ENCODE results near the gene C1QL4.
"Not testable (repeated sequence)": the region's sequence is repeated elsewhere in the genome, so short reads cannot be mapped to it uniquely, and the experiment has no call there.

Gene C1QL4

GRCh38 chr12:49333778-49334177 is 3.2 kb downstream of the C1QL4 start:
- DNase-seq (ENCODE audit: low read depth) = not testable (repeated sequence)

GRCh38 chr12:49332891-49333371 is 4.1 kb downstream of the C1QL4 start:
- DNase-seq (ENCODE audit: low read depth) = no peak

GRCh38 chr12:49332441-49332861 is 4.5 kb downstream of the C1QL4 start:
- no peak for DNase-seq (ENCODE audit: low read depth)

GRCh38 chr12:49331380-49332222 is 5.4 kb downstream of the C1QL4 start:
- DNase-seq (ENCODE audit: low read depth) = no peak

- DNase-seq (ENCODE audit: low read depth) = no peak
Measured at GRCh38 chr12:49330631-49331379, 6.2 kb downstream of the C1QL4 start.

GRCh38 chr12:49330032-49330619 is 6.9 kb downstream of the C1QL4 start:
- DNase-seq (ENCODE audit: low read depth) = no peak

- DNase-seq (ENCODE audit: low read depth) = no peak
Measured at GRCh38 chr12:49328816-49329215, 8.2 kb downstream of the C1QL4 start.

- DNase-seq (ENCODE audit: low read depth) = no peak
Measured at GRCh38 chr12:49327887-49328286, 9.1 kb downstream of the C1QL4 start.

- DNase-seq (ENCODE audit: low read depth) = no peak
Measured at GRCh38 chr12:49327368-49327767, 9.6 kb downstream of the C1QL4 start.

- no peak for DNase-seq (ENCODE audit: low read depth)
Measured at GRCh38 chr12:49325606-49326005, 11.4 kb downstream of the C1QL4 start.

GRCh38 chr12:49323524-49324097 is 13.4 kb downstream of the C1QL4 start:
- DNase-seq (ENCODE audit: low read depth) = no peak

- DNase-seq (ENCODE audit: low read depth) = peak; percentile 95
Measured at GRCh38 chr12:49322708-49323523, 14.1 kb downstream of the C1QL4 start, which contains the start of gene TROAP. Gene TROAP (plus strand): TSS chr12:49323255. CDS start chr12:49323609, 354 bp downstream.

GRCh38 chr12:49322367-49322707 is 14.7 kb downstream of the C1QL4 start:
- no peak for DNase-seq (ENCODE audit: low read depth)

GRCh38 chr12:49320411-49321103 is 16.4 kb downstream of the C1QL4 start:
- DNase-seq (ENCODE audit: low read depth) = not testable (repeated sequence)

GRCh38 chr12:49317118-49317517 is 19.9 kb downstream of the C1QL4 start:
- DNase-seq (ENCODE audit: low read depth) = not testable (repeated sequence)

GRCh38 chr12:49314811-49315210 is 22.2 kb downstream of the C1QL4 start:
- DNase-seq (ENCODE audit: low read depth) = no peak

- DNase-seq (ENCODE audit: low read depth) = not testable (repeated sequence)
Measured at GRCh38 chr12:49310451-49311000, 26.5 kb downstream of the C1QL4 start.

GRCh38 chr12:49309386-49309785 is 27.6 kb downstream of the C1QL4 start:
- DNase-seq (ENCODE audit: low read depth) = no peak

GRCh38 chr12:49305762-49306510 is 31.1 kb downstream of the C1QL4 start:
- no peak for DNase-seq (ENCODE audit: low read depth)

- no peak for DNase-seq (ENCODE audit: low read depth)
Measured at GRCh38 chr12:49304161-49304560, 32.8 kb downstream of the C1QL4 start.

Data from activated T-cell treated with anti-CD3 and anti-CD28 coated beads for 48 hours (primary cell).